COR-L47 (cell line): Measurements from ENCODE around the gene RGS1.

Experiments
- DNase-seq: peaks from one replicate; lab custom pipeline; 2025; lab: John Stamatoyannopoulos, UW

The RGS1 gene

DNA sequence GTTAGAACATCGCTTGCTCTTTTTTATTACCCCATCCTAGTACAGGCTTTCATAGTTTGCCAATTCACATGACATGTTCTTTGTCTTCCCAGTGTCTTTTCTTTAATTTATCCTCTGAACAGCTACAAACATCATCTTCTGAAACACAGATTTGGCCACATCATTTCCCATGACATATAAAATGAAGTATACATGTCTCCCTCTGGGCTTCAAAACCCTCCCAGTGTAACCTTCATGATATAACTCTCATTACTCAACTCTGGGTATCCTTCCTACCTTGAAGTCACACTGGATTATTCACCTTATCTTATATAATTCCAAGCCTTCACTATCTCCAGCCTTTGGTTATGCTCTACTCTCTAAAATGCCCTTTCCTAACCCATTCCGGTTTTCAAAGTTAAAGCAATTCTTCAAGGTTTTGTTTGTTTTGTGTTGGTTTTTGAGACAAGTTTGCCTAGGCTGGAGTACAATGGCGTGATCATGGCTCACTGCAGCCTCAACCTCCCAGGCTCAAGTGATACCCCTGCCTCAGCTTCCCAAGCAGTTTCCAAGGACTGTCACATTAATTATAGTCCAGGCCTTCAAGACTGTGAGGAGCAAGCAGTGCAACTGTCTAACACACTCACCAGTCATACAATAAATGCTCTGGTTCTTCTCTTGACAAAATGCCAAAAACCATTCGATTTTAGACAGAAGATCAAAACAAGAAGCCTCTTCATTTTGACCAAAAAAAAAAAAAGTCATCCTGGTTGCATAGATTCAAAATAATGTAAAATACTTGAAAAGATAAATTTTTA, 5.8 kb downstream of the RGS1 start:
- no peak for DNase-seq

DNA sequence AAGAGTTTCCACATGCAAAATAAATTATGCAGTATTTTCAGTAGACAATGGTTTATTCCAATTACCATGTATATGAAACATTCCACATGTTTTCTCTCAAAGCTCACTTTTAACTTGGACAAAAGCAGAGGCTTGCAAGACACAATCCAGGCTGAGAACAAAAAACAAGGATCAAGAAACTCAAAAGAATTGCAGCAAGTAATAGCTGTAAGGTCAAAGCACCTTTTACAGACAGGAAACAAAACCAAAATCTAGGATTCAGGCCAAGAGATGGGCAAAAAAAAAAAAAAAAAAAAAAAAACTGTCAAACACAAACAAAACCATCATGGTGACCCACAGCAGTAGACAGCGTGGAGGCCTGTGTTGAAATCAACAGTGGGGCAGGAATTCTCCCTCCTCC, 9.3 kb downstream of the RGS1 start:
- DNase-seq: no peak

DNA sequence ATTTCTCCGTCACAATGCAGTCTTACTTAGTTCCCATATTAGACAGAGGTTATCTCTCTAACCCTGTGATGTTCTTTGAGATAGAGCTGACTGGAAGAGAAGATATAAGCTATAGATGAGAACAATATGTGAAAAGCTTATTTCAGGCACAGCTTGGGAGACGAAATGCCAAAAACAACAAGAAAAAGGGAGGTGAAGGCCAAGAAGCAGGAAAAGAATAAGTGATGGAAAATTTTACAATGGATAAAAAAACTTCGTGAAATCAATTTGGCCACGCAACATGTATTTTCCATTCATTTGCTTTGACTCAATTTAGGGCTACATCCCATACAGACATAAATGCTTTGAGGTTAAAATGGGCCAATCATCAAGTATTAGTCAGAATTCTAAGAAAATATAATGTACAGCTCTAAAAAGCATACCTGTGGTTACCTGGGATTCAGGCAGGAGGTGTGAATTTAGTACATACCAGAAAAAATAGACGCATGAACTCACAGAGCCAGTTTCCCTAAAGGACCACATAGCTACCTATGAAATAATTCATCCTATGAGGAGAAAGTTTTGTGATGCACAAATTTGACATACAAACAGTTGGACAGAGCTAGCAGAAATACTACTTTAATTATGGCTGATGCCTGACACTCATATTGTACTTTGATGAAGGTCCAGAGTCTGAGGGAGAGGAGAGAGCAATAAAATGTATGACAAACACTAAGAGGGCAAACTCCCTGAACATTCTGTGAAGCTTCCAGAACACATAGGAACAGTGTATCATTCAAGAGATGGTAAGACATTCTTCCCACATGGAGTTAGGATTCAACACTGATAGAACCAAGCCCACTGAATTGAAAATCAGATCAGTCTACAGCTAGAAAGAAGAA, 12.1 kb downstream of the RGS1 start:
- no peak for DNase-seq

DNA sequence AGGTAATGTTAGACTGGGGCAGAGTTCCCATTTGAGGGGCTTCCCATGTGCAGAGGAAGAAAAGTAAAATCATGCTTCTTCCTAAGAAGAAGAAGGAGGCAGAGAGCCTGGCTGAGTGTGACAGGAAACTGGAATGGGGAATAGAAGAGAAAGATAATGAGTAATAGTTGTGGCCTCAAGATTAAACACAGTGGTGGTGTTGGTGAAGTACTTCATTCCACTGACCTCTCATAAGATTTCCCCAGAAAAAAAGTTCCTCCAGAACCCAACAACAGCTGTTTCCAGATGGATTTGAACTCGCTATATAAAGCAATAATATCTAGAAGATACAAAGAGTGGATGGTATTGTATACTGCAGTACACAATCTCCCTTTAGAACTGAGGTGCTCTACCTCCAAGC, 13.0 kb downstream of the RGS1 start:
- DNase-seq: no peak

DNA sequence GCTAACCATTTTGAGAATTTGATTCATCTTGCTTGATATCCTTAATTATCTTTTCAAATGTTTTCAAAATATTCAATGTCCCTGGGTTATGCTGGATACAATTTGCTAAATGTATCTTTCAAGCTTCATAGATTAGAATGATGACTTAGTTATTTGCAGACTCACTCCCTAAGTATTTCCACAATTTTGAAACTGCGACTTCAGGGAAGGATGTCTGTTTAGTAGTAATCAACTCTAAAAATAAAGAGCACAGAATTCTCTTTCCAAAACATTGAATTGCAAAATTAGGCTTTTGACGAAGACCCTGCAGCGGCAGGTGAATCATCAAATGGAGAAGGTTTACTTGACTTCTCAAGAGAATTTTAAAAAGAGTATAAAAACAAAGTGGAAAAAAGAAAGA, 14.2 kb downstream of the RGS1 start:
- no peak for DNase-seq

DNA sequence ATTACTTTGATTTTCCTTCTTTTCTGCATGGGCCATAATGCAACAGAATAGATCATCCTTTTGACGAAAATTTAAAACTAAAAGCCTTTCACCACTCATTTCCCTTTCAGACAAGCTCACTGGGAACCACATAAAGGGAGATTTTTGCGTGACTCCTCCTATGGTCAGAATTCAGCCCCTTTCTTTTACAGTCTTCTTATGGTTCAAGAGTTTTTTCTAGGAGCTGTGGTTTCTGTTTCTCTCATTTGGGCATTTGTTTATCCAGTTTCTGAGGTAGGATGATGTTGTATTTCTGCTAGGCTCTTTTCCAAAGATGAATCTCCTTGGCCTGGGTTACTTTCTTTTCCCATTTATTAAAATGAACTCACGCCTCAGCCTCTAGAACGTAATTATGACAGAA, 16.9 kb downstream of the RGS1 start:
- no peak for DNase-seq

DNA sequence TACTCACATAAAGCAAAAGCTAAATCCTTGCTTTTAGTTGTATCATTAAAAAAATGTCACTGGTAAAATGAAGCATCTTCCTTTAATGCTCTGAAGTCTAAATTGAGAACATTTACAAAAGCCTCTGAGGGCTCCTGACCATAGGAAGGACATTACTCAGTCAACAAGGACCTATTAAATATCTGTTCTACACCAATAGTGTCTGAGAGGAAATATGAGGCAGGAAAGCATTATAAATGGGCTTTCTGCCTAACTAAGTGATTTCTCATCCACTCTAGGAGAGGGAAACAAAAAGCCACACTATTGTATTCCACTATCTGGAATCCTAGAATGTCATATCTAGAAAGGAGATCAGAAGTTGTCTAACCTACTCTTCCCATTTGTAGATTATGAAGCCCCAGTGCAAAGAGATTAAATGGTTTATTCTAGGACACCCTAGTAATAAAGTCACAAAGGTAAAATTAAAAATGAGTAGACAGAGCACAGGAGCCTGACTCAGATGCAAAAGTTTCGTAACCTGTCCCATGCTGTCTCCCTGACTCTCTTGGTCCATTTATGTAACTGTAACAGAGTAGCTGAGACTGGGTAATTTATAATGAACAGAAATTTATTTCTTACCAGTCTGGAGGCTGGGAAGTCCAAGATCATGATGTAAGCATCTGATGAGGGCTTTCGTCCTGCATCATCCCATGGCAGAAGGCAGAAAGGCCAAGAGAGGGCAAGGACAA, 17.6 kb downstream of the RGS1 start:
- no peak for DNase-seq

DNA sequence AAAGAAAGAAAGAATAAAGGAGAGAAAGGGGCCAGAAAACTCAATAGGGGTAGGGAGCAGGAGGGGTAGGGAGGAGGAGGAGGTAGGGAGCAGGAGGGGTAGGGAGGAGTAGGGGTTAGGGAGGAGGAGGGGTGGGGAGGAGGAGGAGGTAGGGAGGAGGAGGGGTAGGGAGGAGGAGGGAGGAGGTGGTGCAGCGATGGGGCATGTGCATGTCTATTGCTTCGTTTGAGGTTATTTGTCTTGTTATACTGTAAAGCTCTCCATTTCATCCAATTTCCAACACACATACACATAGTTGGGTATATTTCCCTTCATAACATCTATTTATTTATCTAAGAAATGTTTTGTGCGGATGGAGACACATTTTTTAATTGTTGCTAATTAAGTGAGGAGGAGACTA, 19.7 kb downstream of the RGS1 start:
- DNase-seq: no peak

DNA sequence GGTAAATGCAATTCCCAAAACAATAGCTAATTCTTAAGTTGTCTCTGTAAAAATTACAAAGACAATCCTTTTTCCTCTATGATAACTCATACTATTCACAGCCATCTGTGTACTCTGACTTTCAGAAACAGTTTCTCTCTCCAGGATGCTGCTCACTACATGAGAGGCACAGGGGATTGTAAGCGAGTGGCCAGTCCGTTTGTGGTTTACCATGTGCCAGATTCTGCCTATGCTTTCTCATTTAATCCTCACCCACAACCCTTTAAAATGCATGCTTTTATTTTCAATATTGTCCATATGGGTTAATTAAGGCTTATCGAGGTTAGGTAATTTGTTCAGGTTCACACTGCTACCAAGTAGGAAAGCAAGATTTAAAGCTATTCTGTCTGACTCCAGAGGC, 23.0 kb downstream of the RGS1 start:
- DNase-seq: no peak

DNA sequence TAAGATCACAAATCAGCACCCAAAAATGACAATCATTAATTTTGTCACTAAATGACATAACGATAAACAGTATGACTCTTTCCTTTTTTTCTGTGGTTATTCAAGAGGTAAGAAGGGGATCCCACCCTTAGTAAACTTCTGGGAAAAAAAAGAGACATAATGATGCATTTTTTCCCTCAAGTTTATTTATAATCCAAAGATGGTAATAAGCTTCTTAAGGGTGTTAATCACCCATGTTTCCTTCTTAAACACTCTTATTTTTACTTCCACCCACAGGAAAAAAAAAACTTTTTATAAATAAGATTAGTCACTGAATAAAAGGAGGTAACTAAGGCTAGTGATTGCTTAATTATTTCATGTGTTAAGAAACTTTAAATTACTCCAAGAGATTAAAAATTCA, 24.7 kb downstream of the RGS1 start:
- no peak for DNase-seq

DNA sequence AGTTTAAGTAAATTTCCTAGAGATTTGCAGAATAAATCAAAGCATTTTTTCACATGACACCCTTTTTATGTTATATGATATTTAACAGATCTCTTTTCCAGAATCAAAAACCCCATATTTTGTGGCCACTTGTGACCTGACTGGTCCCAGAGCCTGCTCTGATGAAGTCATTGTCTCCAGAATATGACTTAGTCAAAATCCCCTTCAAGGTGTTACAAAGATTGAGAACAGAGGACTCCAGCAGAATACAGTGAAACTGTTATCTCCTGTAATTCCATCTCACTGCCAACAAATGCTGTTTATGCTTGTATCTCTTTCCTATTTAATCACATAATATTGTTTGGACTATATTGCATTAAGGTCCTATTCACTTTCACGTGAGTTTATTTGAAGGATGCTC, 25.6 kb downstream of the RGS1 start:
- DNase-seq: no peak

DNA sequence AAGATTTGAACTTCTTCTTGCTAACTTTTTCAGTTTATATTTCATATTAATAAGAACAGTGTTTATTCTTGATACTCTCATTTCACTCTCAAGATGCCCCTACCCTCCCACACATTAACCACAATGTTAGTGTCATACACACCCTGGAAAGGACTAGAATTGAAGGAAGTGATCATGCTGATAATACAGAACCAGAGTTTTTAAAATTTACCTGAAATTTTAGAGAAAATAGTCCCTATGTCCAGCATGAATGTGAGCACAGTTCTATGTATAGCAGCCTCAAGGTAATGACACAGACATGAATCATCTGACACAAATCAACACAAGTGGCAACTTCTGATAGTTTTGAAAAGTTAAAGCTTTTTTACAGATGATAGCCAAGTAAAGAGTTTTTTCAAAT, 26.0 kb downstream of the RGS1 start:
- DNase-seq: no peak

DNA sequence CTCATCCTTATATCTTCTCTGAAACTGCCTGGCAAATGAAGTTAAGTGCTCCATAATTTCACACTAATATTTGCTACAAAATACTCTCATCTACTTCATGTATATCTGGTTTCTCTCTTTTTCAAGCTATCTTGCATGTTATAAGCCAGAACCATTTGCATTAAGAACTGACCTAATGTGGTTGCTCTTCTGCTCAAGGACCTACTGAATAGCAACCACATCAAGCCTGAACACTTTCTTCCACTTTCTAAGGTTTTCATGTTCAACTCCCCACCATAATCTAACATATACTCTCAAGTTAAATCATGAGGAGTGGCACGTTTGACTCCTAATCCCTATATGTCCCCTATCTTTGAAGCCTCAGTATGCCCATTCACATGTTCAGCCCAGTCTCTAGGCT, 27.2 kb downstream of the RGS1 start:
- DNase-seq: no peak

DNA sequence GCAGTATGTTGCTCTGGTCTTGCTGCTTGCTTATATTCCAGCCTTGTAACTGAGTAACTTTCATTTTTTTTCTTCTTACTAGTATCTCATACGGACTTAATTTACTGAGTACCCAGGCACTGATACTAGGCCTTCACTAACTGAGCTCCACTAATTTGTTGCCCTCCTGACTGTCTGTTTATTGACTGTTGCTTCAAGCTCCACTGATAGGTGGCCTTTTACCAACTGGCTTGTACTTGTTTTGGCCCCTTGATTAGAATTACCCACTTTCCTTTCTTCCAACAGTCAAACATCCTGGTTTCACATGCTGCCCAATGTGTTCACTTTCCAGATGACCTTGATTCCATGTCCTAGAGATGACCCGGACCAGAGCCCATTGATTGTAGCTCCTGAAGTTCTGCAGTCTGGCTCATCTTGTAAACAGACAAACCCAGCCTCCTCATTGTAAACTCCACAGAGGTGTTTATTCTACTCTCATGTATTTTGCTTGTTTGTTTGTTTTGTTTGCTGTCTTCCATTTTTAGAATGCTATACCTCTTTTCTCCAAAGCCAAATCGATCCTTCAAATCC, 27.7 kb downstream of the RGS1 start:
- no peak for DNase-seq

DNA sequence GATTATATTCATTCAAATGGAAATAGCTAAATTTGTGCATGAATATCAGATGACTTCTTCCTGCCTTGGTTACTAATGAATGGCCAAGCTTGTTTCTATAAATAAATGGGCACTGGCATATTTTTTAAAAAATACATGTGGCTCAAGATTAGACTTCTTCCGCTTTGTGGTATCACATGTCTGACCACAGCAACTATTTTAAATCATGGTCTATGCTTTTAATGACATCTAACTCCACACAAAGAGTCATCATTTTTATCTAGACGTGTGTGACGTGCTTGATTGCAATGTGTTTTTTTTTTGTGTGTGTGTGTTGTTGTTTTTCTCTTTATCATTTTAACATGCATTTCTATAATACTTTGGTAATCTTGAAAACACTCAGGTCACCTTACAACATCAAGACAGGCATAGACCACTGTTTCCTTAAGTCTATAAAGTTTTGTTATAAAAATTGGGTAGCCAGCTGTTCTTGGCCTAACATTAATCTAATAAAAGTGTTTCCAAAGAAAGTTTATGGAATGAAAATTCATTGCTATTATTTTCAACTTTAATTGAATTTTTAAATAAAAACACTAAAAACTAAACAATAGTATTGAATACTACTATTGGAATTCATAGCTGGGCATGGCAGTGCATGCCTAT, 29.5 kb downstream of the RGS1 start:
- DNase-seq: no peak

DNA sequence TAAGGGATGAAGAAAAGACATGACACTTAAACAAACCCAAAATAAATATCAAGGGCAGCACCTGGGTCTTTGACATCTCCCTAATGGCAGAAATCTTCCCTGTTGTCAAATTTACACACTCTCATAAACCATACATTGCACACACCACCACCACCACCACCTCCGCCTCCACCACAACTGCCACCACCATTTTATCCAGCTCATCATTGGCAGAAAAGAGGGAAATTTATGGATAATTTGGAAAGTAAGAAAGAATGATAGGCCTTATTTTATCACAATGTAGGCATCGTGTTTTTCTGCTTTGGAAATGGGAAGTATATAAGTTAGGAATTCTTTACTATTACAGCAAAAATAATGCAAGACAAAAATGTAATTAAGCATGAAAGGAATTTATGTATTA, 33.1 kb downstream of the RGS1 start:
- DNase-seq: no peak

DNA sequence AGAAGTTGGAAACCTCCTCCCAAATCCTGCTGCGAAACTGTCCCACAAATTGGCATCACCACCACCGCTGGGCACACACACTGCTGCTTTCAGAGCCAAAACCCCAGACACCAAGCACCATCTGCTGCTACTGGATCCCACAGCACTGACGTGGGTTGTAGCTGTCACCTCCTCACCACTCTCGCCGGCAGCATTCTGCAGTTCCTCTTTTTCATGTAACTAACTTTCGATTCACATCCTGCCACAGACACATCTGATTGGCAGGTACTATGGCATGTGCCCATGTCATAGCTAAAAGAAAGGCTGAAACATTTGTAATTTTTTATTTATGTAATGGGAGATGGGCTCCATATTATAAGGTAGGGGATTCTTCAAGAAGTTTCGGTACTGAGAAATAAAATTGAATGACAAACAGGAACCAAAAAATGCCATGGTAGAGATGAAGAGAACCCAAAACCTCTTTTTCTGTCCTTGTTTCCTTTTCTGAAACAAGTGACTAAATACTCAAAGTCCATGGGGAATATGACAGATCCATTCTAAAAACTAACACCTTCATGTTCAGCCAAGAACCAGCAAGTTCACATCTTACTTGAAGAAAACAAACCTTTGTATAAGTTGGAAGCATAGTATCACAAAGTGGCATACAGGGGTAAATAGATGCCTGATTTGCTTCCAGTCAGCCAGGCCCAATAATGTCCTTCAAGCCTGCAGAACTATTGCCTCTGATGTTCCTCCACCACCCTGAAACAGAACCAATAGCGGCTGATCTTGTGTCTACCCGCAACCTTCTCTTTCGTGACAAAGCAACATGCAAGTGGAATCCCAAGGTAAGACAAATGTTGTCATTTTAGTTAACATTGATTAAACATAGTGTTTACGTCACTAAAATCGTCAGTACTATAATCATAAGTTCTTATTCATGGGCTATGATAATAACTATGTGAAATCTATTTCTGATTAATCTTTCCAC, 33.8 kb downstream of the RGS1 start:
- no peak for DNase-seq

DNA sequence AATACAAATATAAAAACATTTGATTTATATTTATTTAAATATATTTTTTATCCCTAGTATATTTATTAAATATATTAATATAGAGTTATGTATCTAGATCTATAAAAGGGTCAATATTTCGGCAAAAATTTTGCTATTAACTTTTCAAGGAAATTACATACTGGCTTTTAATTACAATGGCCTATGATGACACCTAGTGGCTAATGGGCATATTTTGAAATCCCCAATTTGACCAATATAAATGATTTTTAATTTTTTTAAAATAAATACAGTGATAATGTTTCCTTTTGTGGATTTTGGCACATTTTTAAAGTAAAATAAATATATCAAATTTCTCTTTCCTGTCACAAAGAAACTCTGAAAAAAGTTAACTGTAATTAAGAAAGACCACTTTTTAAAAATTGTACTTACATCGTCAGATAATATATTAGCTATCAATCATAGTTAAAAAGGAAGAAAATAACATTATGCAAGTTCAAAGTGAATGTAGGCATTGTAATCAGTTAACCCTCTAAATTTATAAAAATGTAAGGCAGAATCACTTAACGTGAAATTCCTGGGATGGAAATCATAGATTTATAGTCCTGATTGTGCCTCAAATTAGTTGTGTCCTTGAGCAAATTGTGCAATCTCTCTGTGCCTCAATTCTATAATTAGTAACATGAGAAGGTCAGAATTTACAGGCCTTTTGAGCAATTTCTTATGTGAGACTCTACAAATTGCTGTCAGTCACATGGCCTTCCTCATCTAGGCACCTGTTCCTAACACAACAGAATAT, 34.7 kb downstream of the RGS1 start:
- DNase-seq: no peak

DNA sequence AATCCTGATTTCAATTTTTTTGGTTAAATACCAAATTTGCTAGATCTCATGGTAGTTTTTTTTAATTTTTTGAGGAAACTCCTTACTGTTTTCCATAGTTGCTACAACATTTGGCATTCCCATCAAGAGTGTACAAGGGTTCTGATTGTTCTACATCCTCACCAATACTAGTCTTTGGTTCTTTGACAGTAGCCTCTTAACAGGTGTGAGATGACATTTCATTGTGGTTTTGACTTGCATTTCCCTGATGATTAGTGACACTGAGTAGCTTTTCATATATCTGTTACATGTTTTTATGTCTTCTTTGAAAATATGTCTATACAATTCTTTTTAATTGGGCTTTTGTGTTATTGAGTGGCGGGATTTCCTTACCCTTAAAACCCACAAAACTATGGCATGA, 39.5 kb downstream of the RGS1 start:
- DNase-seq: no peak

DNA sequence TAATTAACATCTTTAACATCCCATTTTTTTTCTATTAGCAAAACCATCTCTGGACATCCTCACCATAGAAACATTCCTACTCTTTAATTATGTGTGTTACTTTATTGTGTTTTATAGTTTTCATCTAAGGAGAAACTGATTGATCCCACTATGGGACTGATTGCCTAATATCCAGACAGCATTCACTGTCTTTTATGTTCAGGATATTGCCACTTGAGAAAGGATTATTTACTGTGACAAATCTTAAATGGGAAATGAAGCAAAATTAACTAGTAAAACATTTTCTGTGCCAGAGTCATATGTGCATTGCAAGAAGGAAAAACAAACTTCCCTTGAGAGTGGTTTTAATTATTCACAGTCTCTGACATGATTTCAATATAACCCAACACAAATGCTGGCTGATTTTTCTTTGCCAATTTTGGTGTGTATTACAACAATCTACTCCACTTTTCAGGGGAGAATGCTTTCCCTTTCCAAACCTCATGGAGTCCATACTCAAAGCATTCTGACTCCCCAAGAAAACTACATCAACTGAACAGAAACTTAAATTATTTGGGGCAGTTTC, 44.6 kb downstream of the RGS1 start:
- no peak for DNase-seq
